GM23338 (cell line): Measurements from ENCODE around the gene VMP1. TPM values are rescaled to one million over a fixed set of nuclear protein-coding genes. Genes with fewer than 3 reads are reported as not detected.

ENCODE experiments used
- ATAC-seq: fragments of 200-7000 bp; cut with Tn5 transposase; 3 replicates; pipeline ENCODE4 v1.9.1; 2020
- DNase-seq: peaks from one replicate; pipeline ENCODE4 v3.0.0-alpha.2; 2015; ENCODE audit warnings: low spot score
- H2AFZ ChIP-seq: fragments of 200-600 bp; sonication (generic); 2 replicates; pipeline ENCODE4 v1.8.0; 2016; ENCODE audit warnings: antibody characterized with exemption, mild to moderate bottlenecking, moderate library complexity
- H3F3A ChIP-seq: fragments of 200-600 bp; sonication (generic); replicated peaks from 2 replicates; pipeline ENCODE4 v1.8.0; 2017; ENCODE audit warnings: antibody characterized with exemption, mixed run types, low read depth
- H3K27ac ChIP-seq: fragments of 200-600 bp; sonication (generic); 2 replicates; pipeline ENCODE4 v1.6.1; 2016; ENCODE audit warnings: low read depth
- H3K27me3 ChIP-seq: fragments of 200-600 bp; sonication (generic); 2 replicates; pipeline ENCODE4 v1.8.0; 2016; ENCODE audit warnings: mild to moderate bottlenecking, mixed run types, moderate library complexity; ENCODE audit not compliant: insufficient read depth
- H3K36me3 ChIP-seq: fragments of 200-600 bp; sonication (generic); 2 replicates; pipeline ENCODE4 v1.8.0; 2016; ENCODE audit warnings: mild to moderate bottlenecking; ENCODE audit not compliant: insufficient read depth
- H3K4me1 ChIP-seq: fragments of 200-600 bp; sonication (generic); 2 replicates; pipeline ENCODE4 v1.8.0; 2016; ENCODE audit warnings: mild to moderate bottlenecking, moderate library complexity; ENCODE audit not compliant: insufficient read depth
- H3K4me2 ChIP-seq: fragments of 200-600 bp; sonication (generic); 2 replicates; pipeline ENCODE4 v1.7.1; 2017; ENCODE audit warnings: mixed run types
- H3K4me3 ChIP-seq: fragments of 200-600 bp; sonication (generic); 2 replicates; pipeline ENCODE4 v1.6.1; 2016; ENCODE audit warnings: mixed run types
- H3K79me2 ChIP-seq: fragments of 200-600 bp; sonication (generic); replicated peaks from 2 replicates; pipeline ENCODE4 v1.8.0; 2017; ENCODE audit warnings: mild to moderate bottlenecking; ENCODE audit not compliant: insufficient read depth
- H3K9me2 ChIP-seq: fragments of 200-600 bp; sonication (generic); 2 replicates; pipeline ENCODE4 v1.8.0; 2017; ENCODE audit not compliant: insufficient read depth
- H4K20me1 ChIP-seq: fragments of 200-600 bp; sonication (generic); replicated peaks from 2 replicates; pipeline ENCODE4 v1.8.0; 2017; ENCODE audit warnings: mild to moderate bottlenecking; ENCODE audit not compliant: insufficient read depth
- H3K27ac Mint-ChIP-seq: 2 replicates; pipeline ENCODE4 v1.8.0; 2020; ENCODE audit warnings: inconsistent platforms, mild to moderate bottlenecking, moderate library complexity, mixed read lengths
- H3K27me3 Mint-ChIP-seq: 3 replicates; pipeline ENCODE4 v1.8.0; 2022; ENCODE audit warnings: low read depth, mild to moderate bottlenecking, moderate library complexity, mixed read lengths, inconsistent platforms; ENCODE audit not compliant: insufficient read depth, poor library complexity
- H3K36me3 Mint-ChIP-seq: 3 replicates; pipeline ENCODE4 v1.8.0; 2021; ENCODE audit warnings: low read depth, mild to moderate bottlenecking, inconsistent platforms, moderate library complexity, mixed read lengths
- H3K4me1 Mint-ChIP-seq: 3 replicates; pipeline ENCODE4 v1.8.0; 2020; ENCODE audit warnings: mild to moderate bottlenecking, inconsistent platforms, mixed read lengths
- H3K4me3 Mint-ChIP-seq: 3 replicates; pipeline ENCODE4 v1.8.0; 2021; ENCODE audit warnings: moderate library complexity, mild to moderate bottlenecking, inconsistent platforms, mixed read lengths
- H3K9me3 Mint-ChIP-seq: 3 replicates; pipeline ENCODE4 v1.8.0; 2020; ENCODE audit warnings: moderate library complexity, mild to moderate bottlenecking, inconsistent platforms, mixed read lengths
- CREB1 ChIP-seq: fragments of 250-450 bp; sonication (Bioruptor Pico); IDR thresholded peaks from 2 replicates; pipeline ENCODE4 v1.5.0; 2020; ENCODE audit warnings: low read depth, mild to moderate bottlenecking, moderate library complexity
- CTCF ChIP-seq, 2 experiments: fragments of 200-600 bp in 1 of 2; sonication (generic) in 1 of 2; conservative IDR thresholded peaks; 2 replicates each; pipeline versions ENCODE4 v1.5.1 to v1.6.1; 2016 to 2017; ENCODE audit warnings: antibody characterized with exemption in 2 of 2, low read depth in 2 of 2, mild to moderate bottlenecking in 2 of 2, moderate library complexity in 1 of 2
- ETS1 ChIP-seq: IDR thresholded peaks from 2 replicates; pipeline ENCODE4 v1.6.1; 2016; ENCODE audit warnings: antibody characterized with exemption
- EZH2 ChIP-seq: fragments of 200-600 bp; sonication (generic); IDR thresholded peaks from one replicate; pipeline ENCODE4 v1.8.0; 2017; ENCODE audit warnings: antibody characterized with exemption, mild to moderate bottlenecking, low read depth; ENCODE audit not compliant: unreplicated experiment
- EZH2phosphoT487 ChIP-seq: fragments of 200-600 bp; sonication (generic); IDR thresholded peaks from one replicate; pipeline ENCODE4 v1.8.1; 2018; ENCODE audit warnings: antibody characterized with exemption; ENCODE audit not compliant: unreplicated experiment
- JUNB ChIP-seq: IDR thresholded peaks from one replicate; pipeline ENCODE4 v1.6.1; 2016; ENCODE audit warnings: antibody characterized with exemption; ENCODE audit not compliant: unreplicated experiment
- NANOG ChIP-seq: IDR thresholded peaks from 2 replicates; pipeline ENCODE4 v1.6.1; 2016; ENCODE audit warnings: antibody characterized with exemption, borderline replicate concordance
- POLR2AphosphoS5 ChIP-seq: IDR thresholded peaks from 2 replicates; pipeline ENCODE4 v1.6.1; 2016; ENCODE audit warnings: antibody characterized with exemption, low read depth
- REST ChIP-seq: IDR thresholded peaks from one replicate; pipeline ENCODE4 v1.6.1; 2018; ENCODE audit warnings: antibody characterized with exemption; ENCODE audit not compliant: unreplicated experiment
- STAT1 ChIP-seq: IDR thresholded peaks from one replicate; pipeline ENCODE4 v1.6.1; 2016; ENCODE audit warnings: antibody characterized with exemption; ENCODE audit not compliant: unreplicated experiment
- ZNF114 ChIP-seq: fragments of 250-450 bp; sonication (Bioruptor Pico); IDR thresholded peaks from 2 replicates; pipeline ENCODE4 v1.5.0; 2020; ENCODE audit warnings: mild to moderate bottlenecking, moderate library complexity
- ZNF331 ChIP-seq: fragments of 250-450 bp; sonication (Bioruptor Pico); IDR thresholded peaks from 2 replicates; pipeline ENCODE4 v1.5.0; 2020; ENCODE audit warnings: low read depth, mild to moderate bottlenecking, moderate library complexity
- ZNF462 ChIP-seq: fragments of 250-450 bp; sonication (Bioruptor Pico); IDR thresholded peaks from 2 replicates; pipeline ENCODE4 v1.5.0; 2020; ENCODE audit warnings: mild to moderate bottlenecking, moderate library complexity
- polyA plus RNA-seq: library from polyadenylated mRNA; unstranded; fragments of >200 nt; fragmentation: Nextera tagmentation; extraction: Ambion mirVana; gene quantifications from 2 replicates; pipeline ENCODE4 v1.2.1, GENCODE V29; 2016
- total RNA-seq: library from RNA; depleted of rRNA; stranded (reverse); fragments of >200 nt; shearing (Covaris generic); gene quantifications from 2 replicates; pipeline ENCODE4 v1.2.3, GENCODE V29; 2014

The VMP1 gene
- total and polyA plus RNA-seq, 2 experiments from 2014 or later = 70.1 to 112 TPM

- H3K4me3 Mint-ChIP-seq = no peak overlapping the region
- H3K9me3 Mint-ChIP-seq = no peaks in the 10 kb centered on the region
- Histone ChIP-seq H4K20me1 (no peaks in the 10 kb centered on the region; the same call in 1 of the 2 replicates), H3K4me3 (no peak overlapping the region), H3F3A (no peaks in the 10 kb centered on the region), H3K4me1 (peaks cover 16% of the 10 kb centered on the region), H3K36me3 (no peaks in the 10 kb centered on the region), H3K27ac (no peak overlapping the region), H3K4me2 (no peak overlapping the region), H3K27me3 (no peaks in the 10 kb centered on the region), H3K79me2 (peaks cover 62% of the 10 kb centered on the region), H3K9me2 (no peaks in the 10 kb centered on the region), H2AFZ (no peak overlapping the region)
- peaks cover 3% of the 10 kb centered on the region; the same call in 1 of the 3 replicates for H3K36me3 Mint-ChIP-seq
- ATAC-seq (no peak), DNase-seq (no peak)
- no peaks in the 10 kb centered on the region for H3K27me3 Mint-ChIP-seq
- H3K27ac Mint-ChIP-seq = peak overlapping the region; percentile 2
- peaks cover 9% of the 10 kb centered on the region; the same call in 2 of the 3 replicates for H3K4me1 Mint-ChIP-seq
- TF ChIP-seq CREB1 (no peak), NANOG (no peak), ETS1 (no peak), ZNF114 (CRISPR knock-in tag) (no peak), EZH2phosphoT487 (no peak), ZNF331 (CRISPR knock-in tag) (no peak), STAT1 (no peak), ZNF462 (no peak), REST (no peak), CTCF (conservative IDR thresholded peaks at IDR 0.05; ENCODE audit: low read depth in 2 of 2) (no peak), JUNB (no peak), EZH2 (no peak), POLR2AphosphoS5 (no peak)
Measured at GRCh38 chr17:59723607-59724006, 16.2 kb downstream of the VMP1 start.
